GM21619 (cell line): ENCODE measurements around the gene ZNF205.
A peak's percentile ranks its signal among the peaks of the same experiment; 100 is the strongest.

Experiments
- ATAC-seq: cut with Tn5 transposase; IDR thresholded peaks from one replicate; pipeline ENCODE4 v1.9.1; 2021; ENCODE audit not compliant: unreplicated experiment

Gene ZNF205

DNA sequence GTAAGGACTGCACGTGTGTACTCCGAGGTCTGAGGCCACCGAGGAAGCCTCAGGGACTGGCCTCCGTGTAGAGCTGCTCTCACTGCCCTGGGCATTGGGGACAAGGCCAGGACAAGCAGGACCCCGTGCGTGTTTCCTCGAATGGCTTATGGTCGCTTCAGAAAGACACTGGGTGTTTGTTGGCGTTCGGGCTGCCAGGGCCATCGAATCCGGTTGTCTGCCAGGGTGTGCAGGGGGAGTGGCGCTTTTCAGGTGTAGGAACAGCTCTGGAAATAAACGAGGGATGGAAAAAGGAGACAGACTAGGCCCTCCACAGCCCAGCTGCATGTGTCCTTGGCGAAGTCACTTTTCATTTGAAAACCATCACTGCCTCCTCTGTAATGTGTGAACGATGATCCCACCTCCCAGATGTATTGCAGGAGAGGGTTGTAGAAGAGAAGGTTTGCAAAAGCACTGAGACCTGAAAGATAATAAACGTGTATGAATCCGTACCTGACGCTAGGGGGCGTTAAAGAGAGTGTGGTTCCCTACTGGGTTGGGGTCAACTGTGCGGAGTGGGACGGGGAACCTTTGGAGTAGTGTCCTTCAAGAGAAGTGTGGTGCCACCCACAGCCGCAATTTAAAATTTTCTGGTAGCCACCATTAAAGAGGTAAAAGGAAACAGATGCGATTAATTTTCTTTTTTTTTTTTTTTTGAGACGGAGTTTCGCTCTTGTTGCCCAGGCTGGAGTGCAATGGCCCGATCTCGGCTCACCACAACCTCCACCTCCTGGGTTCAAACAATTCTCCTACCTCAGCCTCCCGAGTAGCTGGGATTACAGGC is 11.2 kb upstream of the ZNF205 start:
- ATAC-seq: no peak

DNA sequence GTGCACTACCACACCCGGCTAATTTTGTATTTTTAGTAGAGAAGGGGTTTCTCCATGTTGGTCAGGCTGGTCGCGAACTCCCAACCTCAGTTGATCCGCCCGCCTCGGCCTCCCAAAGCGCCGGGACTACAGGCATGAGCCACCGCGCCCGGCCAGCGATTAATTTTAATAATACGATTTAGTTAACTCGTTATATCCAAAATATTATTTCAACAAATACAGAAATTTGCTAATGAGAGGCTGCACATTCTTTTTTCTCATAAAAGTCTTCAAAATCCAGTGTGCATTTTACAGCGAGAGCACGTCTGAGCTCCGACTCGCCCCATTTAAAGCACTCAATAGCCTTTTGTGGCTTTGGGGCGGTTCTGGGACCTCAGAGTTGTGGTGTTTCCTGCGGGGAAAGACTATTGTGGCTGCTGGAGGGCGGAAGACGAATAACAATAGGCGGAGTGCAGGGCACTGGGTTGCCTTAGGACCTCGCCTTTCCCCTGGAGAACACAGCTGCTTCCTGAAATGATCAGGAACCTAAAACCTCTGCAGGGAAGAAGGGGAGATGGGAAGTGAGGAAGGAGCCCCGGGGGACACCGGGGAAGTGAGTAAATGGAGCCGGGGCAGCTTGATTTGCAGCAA is 10.4 kb upstream of the ZNF205 start:
- no peak for ATAC-seq

DNA sequence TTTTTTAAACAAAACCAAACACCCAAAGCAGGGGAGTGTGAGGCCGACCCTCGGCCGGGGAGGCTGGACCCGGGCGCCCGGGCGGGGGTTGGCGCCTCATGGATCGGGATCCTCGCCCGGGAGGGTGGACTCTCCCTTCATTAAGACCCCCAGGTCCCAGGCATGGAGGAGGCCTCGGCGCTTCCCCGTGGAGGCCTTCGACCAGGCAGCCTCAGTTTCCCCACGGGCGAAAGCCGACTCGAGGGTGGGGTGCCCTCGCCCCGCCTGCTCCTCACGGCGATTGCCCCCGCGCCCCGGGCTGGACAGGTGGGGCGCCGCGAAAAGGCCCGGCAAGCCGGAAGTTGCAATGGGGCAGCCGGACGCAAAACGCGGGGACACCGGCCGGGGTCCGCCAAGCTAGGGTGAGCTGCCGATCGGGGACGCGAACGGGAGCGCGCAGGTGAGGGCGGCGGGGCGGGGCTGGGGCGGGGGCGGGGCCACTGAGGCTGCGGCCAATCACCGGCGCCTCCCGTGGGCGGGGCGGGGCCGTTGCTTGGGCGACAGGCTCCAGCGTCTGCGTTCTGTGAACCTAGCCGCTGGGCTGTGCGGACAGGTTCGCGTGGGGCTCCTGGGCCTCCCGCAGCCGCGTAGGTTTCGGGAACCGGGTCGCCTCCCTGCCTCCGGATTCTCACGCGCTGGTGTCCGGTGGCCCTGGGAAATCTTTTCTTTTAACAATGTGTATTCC is 6.0 kb upstream of the ZNF205 start:
- ATAC-seq: peak; percentile 82

DNA sequence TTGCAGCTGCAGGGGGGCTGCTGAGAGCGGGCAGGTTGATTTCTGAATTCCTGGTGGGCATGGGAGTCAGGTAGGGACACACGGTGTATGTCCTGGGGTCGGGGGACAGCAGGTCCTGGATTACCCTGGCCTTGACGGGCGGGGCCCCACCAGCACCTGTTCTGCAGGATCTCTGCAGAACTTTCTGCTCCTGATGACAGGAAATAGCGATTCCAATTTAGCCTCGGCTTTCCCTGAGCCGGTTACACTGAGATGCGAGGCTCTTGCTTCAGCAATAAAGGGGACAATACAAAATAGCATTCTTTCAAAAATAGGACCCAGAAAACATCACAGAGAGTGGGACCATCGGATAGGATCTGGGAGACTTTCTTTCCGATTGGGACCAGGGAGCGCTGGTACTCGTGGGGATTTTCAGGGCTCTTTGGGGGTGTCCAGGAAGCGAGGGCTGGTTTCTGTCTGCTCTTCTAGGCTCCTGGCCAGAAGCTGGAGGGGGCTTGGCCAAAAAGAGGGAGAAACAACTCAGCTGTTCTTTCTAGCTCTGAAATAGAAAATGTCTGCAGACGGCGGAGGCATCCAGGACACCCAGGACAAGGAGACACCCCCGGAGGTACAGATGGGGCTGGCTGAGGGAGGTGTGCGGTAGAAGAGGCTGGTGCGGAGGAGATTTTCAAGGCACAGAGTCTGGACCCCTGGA is 642 bp downstream of the ZNF205 start:
- ATAC-seq: no peak

GRCh38 chr16:3113765-3114479 is 1.5 kb downstream of the ZNF205 start:
- no peak for ATAC-seq

GRCh38 chr16:3115003-3115402 is 2.6 kb downstream of the ZNF205 start:
- no peak for ATAC-seq

DNA sequence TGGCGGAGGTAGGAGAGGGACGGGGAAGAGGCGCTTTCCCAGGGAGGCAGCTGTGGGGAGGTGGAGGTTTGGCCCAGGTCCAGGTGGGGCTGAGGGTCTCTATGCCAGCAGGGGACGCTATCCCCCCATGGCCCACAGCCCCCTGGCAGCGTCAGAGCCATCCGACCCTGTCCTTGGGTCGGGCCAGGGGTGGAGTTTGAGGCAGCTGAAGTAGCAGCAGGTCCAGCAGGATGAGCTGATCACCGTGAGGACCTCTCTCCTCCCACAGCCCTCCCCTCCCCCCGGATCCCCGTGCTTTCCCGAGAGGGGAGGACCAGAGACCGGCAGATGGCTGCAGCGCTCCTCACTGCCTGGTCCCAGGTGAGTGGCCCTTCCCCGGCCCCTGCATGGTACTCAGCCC is 3.2 kb downstream of the ZNF205 start:
- ATAC-seq: no peak

DNA sequence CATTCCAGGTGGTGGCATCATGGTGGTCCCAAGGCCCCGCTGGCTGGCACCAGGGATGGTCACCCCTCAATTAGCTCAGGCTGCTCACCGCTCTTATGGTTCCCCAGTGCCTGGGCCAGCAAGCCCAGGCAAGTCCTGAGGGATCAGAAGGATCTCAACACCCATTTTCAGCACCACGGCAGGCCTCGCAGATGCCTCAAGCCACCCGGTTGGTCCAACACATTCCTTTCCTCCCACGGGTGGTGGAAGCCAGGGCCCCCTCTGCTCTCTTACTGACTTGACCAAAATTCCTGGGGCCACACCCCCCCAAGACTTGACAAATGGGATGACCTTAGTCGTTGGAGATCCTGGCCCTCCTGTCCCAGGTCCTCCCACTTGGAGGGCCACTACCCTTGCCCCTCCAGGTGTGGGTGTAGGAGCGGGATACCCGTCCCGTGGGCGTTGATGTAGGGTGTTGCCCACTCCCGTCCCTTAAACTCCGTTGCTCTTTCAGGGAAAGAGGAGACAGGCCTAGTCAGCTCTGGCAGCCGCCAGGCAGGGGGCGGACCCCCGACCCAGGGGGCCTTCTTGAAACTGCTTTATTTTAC is 5.9 kb downstream of the ZNF205 start:
- ATAC-seq: no peak

DNA sequence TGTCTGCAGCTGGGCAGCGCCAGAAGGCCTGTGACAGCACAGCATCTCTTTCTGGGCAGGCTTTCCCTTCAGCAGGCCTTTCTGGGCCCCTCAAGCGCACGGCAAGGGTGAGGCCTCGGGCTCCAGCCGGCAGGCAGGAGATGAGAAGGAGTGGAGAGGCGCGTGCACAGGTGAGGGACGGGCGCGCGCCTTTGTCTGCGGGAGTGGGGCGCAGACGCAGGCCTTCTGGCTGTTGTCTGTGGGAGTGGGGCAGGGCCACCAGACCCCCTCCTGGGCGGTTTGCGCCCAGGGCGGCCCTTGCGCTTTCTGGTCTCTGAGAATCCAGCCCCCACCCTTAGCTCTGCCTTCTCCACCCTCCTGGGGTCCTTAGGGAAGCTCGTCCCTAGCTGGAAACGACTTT is 6.5 kb downstream of the ZNF205 start:
- no peak for ATAC-seq

GRCh38 chr16:3119286-3119685 is 6.9 kb downstream of the ZNF205 start:
- no peak for ATAC-seq

- no peak for ATAC-seq
These were observed 7.5 kb downstream of the ZNF205 start for GRCh38 chr16:3119701-3120408.

DNA sequence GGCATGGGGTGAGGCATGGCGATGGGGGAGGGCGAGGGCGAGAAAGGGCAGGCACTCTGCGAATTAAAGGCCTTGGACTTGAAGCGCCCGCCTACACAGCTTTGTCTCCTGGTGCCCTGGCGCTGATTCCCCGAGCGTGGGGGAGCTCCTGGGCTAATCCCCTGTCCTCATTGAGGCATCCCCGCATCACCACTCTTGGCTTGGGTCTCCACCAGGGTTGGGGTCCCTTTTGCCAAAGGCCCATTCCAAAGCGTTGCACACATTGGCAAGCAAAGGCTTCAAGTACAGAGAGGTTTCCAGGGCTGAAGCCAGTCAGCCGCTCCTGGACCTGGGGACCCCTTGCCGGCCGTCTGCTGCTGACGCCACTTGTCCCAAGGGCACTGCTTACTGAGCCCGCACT is 8.0 kb downstream of the ZNF205 start:
- no peak for ATAC-seq

GRCh38 chr16:3121851-3122467 is 9.6 kb downstream of the ZNF205 start:
- ATAC-seq: no peak

DNA sequence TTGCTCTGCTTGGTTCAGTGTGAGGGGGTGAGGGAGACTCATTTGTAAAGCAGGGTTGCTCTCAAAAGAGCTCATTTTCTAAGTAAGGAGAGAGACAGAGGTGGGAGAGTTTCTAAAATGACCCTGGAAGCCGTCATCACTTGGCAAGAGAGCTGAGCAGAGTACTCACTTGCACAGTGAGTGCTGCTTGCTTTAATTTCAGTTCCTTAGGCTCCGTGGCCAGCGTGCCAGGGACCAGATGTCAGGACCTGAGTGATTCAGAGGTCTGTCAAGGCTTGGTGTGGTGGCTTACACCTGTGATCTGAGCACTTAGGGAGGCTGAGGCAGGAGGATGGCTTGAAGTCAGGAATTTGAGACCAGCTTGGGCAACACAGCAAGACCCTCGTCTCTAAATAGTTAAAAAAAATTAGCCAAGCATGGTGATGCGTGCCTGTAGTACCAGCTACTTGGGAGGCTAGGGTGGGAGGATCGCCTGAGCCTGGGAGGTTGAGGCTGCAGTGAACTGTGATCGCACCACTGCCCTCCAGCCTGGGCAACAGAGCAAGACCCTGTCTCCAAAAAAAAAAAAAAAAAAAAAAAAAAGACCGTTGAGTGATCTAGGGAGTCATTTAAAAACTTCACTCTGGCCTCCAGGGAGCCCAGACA is 10.7 kb downstream of the ZNF205 start:
- no peak for ATAC-seq

- peak; percentile 79 for ATAC-seq
These were observed 11.8 kb downstream of the ZNF205 start for GRCh38 chr16:3123986-3124886.

DNA sequence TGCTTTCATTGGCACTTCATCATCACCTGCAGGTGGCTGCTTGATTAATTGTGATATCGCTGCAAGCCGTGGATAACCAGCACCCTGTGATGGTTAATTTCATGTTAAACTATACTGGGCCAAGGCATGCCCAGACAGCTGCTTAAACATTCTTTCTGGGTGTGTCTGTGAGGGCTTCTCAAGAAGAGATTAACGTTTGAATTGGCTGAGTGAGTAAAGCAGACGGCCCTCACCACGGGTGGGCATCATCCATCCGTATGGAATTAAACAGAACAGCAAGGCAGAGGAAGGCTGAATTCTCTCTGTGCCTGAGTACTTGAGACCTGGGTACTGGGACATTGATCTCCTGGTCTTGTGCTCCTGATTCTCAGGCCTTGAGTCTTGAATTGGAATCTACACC is 15.4 kb downstream of the ZNF205 start:
- ATAC-seq: no peak

- no peak for ATAC-seq
These were observed 17.0 kb downstream of the ZNF205 start for GRCh38 chr16:3129137-3130131.
